OCI-LY1 (cell line): ENCODE measurements around the gene FAM221B.

Experiments used
- EZH2 ChIP-seq: fragments of 200-600 bp; sonication (generic), shearing (Covaris generic); IDR thresholded peaks from 2 replicates; pipeline ENCODE4 v1.8.0; 2017; ENCODE audit warnings: borderline replicate concordance, mixed run types, mild to moderate bottlenecking, antibody characterized with exemption, low read length, moderate library complexity, mixed read lengths
- TF ChIP-seq, protein P1 (sequence below): fragments of 200-600 bp; sonication (generic), shearing (Covaris generic); IDR thresholded peaks from 2 replicates; pipeline ENCODE4 v1.5.1; 2017; ENCODE audit warnings: mild to moderate bottlenecking, antibody characterized with exemption, low read length, moderate library complexity, mixed read lengths

DNA sequence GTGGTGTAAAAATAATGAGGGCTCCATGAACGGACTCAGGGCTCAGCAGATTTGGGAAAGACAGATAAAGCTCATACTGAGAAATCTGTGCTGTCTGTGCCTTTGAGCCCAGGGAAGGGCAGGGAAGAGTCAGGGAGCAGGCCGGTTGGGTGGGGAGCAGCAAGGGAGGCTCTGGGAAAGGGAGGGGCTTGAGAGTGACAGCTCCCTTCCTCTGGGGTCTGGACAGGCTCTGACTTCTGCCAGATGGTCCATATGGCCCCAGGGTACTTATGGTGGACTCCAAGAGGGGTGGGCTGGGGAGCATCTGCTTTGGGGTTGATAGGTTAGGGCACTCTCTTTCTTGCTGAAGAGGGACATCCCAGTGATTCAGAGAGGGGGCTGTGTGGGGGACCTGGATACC, 35.1 kb downstream of the FAM221B start:
- TF ChIP-seq, protein P1, sequence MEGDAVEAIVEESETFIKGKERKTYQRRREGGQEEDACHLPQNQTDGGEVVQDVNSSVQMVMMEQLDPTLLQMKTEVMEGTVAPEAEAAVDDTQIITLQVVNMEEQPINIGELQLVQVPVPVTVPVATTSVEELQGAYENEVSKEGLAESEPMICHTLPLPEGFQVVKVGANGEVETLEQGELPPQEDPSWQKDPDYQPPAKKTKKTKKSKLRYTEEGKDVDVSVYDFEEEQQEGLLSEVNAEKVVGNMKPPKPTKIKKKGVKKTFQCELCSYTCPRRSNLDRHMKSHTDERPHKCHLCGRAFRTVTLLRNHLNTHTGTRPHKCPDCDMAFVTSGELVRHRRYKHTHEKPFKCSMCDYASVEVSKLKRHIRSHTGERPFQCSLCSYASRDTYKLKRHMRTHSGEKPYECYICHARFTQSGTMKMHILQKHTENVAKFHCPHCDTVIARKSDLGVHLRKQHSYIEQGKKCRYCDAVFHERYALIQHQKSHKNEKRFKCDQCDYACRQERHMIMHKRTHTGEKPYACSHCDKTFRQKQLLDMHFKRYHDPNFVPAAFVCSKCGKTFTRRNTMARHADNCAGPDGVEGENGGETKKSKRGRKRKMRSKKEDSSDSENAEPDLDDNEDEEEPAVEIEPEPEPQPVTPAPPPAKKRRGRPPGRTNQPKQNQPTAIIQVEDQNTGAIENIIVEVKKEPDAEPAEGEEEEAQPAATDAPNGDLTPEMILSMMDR, result no peak
- TF ChIP-seq EZH2, result no peak
